Activated CD4-positive, alpha-beta T cell treated with anti-CD3 and anti-CD28 coated beads for 24 hours (primary cell): ENCODE measurements around the gene SCAI.
A peak's percentile ranks its signal among the peaks of the same experiment; 100 is the strongest.
"Not testable (repeated sequence)": the region's sequence is repeated elsewhere in the genome, so short reads cannot be mapped to it uniquely, and the experiment has no call there.

Experiments
- DNase-seq, 2 donors: peaks; one replicate each; pipeline ENCODE4 v3.0.0-alpha.2; 2020; ENCODE audit warnings: low read depth in 2 of 2

Gene SCAI

GRCh38 chr9:125150349-125151245 is 7.3 kb upstream of the SCAI start:
- no peak for DNase-seq

GRCh38 chr9:125147401-125147951 is 4.1 kb upstream of the SCAI start:
- DNase-seq: no peak

DNA sequence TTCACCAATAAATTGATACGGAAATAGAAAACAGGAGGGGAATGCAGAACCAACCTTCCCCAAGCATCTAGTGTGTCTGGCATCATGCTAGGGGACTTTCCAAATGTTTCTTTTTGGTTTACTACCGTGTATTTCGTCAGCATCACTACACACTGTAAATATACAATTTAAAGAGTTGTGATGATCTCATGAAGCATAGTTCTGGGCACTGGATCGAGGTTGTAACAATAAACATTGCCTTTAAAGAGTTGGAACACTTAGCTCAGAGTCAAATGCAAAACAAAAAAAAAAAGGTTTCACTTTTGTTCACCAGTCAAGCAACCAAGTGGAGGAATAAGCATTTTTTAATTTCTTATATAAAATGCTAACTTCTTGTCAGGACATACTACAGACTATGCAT is 2.9 kb upstream of the SCAI start:
- no peak for DNase-seq

DNA sequence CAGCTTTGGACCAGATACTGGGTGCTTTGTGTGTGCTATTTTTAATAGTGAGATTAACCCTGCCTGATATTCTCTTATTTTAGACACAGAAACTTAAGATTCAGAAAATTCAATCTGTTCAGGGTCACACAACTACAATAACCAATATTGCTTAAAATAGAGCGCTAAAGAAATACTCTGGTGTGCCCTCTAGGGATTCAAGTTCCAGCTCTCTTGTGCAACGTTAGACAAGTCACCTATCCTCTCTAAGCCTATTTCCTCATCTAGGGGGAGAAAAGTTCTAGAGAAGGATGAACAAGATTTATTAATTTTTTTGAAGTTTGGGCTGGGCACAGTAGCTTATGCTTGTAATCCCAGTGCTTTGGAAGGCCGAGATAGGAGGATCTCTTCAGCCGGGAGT is 2.1 kb upstream of the SCAI start:
- no peak for DNase-seq

- DNase-seq: no peak
These were observed 560 bp downstream of the SCAI start for GRCh38 chr9:125142560-125143376.

- DNase-seq: no peak
These were observed 1.6 kb downstream of the SCAI start for GRCh38 chr9:125141751-125142150.

DNA sequence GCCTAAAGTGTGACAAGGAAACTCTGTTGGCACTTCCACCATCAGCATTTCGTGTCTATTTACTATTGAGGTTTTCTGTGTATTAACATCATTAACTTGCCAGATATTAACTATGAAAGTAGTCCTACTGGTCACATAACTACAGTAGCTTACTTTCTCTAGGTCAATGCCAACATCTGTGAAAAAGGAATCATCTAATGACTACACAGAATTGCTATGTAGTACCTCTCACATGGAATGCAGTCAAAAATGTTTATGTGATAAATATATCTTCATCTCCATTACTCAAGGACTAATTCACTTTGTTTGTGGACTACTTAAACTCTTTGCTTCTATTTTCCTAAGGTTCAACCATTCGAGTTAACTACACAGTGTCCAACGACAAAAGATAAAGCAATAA is 2.1 kb downstream of the SCAI start:
- DNase-seq: no peak

- DNase-seq: no peak
These were observed 2.8 kb downstream of the SCAI start for GRCh38 chr9:125140576-125140975.

GRCh38 chr9:125137200-125137599 is 6.1 kb downstream of the SCAI start:
- DNase-seq: no peak

DNA sequence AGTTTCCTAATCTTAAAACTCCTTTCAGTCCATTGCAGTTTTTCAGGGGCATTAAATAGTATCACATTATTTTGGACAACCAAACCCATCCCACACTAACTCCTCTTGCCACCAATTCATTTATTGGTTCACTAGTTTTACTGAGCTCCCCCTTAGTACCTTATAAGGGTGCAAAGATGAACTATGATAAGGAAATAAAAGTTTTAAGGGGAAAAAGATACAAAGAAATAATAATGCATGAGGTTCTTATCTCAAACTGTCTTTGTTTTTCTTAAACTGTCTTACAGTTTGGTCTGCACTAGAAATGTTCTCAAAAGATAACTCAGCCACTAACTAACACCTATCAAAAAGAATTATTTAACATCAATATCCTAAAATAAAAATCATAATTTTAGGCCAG is 8.4 kb downstream of the SCAI start:
- DNase-seq: no peak

- DNase-seq: no peak
These were observed 9.7 kb downstream of the SCAI start for GRCh38 chr9:125133403-125134329.

GRCh38 chr9:125131778-125132177 is 11.6 kb downstream of the SCAI start:
- no peak for DNase-seq

- DNase-seq: peak; percentile 21 to 47
These were observed 17.1 kb downstream of the SCAI start for GRCh38 chr9:125126019-125126746.

- DNase-seq: no peak
These were observed 17.8 kb downstream of the SCAI start for GRCh38 chr9:125125523-125125922.

DNA sequence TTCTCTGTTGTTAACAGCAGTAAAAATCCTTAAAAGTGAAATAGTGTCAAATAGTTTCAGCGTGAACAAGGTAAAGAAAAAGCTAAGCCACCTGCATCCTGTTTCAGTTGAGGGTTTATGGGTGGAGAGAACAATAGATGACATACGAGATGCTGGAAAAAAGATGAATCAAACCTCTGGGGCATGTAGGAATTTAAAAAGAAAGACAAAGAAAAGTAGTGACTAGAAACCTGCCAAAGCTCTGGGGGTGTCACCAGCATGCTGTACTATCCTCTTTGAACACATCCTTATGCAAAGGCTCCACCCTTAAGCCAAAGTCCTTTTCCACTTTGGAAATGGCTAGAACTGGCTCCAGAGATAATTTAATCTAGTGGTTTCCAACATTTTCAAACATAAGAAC is 22.2 kb downstream of the SCAI start:
- DNase-seq: no peak

GRCh38 chr9:125119643-125120286 is 23.6 kb downstream of the SCAI start:
- no peak for DNase-seq

DNA sequence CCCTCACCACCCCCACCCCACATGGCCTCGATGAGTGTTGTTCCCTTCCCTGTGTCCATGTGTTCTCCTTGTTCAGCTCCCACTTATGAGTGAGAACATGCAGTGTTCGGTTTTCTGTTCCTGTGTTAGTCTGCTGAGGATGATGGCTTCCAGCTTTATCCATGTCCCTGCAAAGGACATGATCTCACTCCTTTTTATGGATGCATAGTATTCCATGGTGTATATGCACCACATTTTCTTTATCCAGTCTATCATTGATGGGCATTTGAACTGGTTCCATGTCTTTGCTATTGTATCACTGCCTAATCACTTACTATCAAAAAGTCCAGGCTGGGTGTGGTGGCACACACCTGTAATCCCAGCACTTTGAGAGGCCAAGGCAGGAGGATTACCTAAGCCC is 24.6 kb downstream of the SCAI start:
- not testable (repeated sequence) for DNase-seq

DNA sequence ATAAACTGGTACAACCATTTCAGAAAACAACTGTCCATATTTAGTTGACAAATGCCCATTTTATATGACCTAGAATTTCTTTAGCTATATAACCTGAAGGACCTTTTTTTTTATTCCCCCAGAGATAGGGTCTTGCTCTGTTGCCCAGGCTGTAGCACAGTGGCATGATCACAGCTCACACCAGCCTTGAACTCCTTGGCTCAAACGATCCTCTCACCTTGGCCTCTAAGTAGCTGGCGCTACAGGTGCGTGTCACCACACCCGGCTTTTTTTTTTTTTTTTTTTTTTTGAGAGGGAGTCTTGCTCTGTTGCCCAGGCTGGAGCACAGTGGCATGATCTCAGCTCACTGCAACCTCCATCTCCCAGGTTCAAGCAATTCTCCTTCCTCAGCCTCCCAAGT is 28.8 kb downstream of the SCAI start:
- not testable (repeated sequence) for DNase-seq

- DNase-seq: no peak
These were observed 32.9 kb downstream of the SCAI start for GRCh38 chr9:125110464-125110863.

GRCh38 chr9:125108541-125108940 is 34.8 kb downstream of the SCAI start:
- not testable (repeated sequence) for DNase-seq
